Stimulated activated CD4-positive, alpha-beta T cell treated with anti-CD3 and anti-CD28 coated beads, Interleukin-4, amount 100 ng/mL, for 4 hours (primary cell): ENCODE data around the gene CFHR3.
"Not testable (repeated sequence)": the region's sequence is repeated elsewhere in the genome, so short reads cannot be mapped to it uniquely, and the experiment has no call there.

Experiments
- DNase-seq, 2 experiments: peaks; one replicate each; pipeline ENCODE4 v3.0.0-alpha.2; 2020

The CFHR3 gene

DNA sequence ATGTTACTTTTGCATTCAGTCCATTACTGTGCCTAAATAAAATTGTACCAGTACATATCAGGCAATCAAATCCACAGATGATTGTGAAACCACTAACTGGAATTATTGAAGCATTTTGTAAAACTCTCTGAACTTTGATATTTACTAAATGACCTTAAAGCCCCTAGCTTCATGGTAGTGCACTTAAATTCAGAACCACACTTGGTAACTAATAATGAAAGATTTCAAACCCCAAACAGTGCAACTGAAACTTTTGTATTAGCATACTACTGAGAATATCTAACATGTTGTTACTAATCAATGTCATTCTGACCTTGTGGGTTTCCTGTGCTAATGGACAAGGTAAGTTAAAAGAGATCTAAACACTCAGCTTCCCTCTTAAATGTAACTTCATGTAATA is at the start of gene CFHR3:
Gene CFHR3 (plus strand): TSS at position 238 of the 400 bp plus-strand sequence. CDS start 47 bp downstream, at position 285.
- DNase-seq = no peak

DNA sequence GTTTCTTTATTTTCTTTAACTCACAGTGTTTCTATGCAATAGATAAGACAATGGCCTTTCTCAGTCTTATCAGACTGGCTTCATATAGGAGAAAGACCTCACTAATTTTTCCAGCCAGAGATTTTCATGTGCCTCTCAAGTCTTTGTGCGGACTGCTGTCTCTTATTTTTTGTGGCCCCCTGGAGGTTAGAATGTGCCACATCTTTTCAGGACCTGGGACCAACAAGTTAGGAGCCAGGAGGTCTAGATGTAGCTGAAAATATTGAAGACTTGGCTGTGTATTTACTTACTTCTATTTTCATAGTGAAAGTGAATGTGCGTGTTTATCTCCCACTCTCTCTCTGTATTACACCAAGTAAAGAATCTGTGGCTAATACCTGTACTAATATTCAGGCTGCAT is 42.1 kb upstream of the CFHR3 start:
- DNase-seq = no peak

DNA sequence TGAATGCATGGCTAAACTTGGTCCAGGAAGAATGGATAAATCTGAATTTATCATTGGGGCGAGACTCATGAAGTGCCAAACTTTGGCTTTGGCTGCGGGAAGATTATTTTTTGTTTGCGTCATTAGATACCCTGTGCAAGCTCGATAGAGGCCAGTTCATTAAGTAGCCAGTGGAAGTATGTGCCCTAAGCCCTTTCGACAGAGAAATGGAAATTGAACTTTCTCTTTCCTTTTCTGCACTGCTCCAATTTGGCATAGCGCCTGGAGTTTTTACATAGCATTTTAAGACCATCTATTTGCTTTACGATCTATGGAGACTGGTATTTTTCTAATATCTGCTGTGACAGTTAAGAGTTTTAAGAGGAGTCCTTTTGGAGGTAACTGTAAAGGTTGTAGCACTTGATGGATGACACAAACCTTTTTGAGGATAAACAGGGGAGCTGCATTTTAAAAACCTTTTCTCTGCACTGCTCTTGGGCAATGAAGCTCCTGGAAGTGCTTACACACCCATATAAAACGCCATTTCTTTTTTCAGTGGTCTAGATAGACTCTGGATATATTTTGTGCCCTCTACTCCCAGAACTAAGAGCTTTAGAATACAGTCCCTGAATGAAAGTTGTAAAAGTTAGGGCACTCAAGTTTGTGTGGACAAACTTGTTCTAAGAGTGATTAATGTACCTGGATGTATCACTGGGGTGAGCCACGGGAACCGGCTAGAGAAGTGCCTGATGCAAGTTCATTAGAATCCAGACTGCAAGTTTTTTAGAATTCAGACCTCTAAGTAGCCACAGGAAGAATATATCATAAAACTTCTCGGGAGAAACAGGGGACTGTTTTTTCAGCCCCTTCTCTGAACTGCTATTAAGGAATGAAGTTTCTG is 41.3 kb upstream of the CFHR3 start:
- DNase-seq = no peak

DNA sequence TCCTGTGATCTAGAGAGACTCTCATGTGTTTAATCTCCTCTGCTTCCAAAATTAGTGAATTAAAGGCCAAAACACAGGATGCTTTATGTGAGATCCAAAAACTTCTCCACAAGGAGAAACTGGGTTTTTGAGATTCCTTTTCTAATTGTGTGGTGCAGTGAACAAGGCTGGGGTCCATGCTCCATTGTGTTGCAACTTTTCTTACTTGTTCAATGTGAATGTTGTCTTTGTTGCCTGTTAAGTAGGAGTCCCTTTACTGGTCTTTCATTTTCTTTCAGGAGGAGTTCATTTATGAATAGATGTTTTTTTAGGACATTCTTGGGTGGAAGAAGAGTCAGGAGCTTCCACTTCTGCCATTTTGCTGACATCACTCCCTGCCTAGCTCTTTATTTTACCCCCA is 40.6 kb upstream of the CFHR3 start:
- no peak for DNase-seq

DNA sequence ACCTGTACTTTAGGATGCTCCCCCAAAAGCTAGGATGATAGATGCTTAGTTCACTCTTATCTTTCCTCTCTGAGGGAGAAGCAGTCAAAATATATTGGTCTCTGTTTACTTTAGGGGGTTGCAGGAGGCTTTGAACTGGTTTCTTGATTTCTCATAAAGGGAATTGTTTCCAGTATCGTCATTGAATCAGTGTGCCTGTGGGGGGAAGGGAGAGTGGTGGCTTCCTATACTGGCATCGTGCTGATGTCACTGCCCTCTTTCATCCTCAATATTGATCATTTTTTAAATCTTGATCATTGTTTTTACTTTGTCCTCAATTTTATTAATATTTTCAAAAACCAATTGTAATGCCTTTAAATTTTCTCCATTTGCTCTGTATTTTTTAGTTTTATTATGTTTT is 40.2 kb upstream of the CFHR3 start:
- no peak for DNase-seq

DNA sequence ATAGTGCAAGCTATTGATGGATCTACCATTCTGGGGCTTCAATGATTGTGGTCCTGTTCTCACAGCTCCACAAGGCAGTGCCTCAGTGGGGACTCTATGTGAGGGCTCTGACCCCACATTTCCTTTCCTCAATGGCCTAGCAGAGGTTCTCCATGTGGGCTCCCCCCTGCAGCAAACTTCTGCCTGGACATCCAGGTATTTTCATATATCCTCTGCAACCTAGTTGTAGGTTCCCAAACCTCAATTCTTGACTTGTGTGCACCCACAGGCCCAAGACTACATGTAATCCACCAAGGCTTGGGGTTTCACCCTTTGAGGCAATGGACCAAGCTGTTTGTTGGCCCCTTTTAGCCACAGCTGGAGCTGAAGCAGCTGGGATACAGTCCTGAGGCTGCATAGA is 35.9 kb upstream of the CFHR3 start:
- no peak for DNase-seq

DNA sequence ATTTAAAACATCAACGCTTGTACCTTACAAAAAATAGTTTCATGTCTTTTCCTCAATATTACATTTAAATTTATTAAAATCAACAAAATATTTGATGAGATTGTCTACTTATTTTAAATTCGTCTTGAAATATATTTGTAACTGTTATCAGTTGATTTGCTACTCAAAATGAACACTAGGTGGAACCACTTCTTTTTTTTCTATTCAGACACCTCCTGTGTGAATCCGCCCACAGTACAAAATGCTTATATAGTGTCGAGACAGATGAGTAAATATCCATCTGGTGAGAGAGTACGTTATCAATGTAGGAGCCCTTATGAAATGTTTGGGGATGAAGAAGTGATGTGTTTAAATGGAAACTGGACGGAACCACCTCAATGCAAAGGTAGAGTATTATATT is 31.4 kb upstream of the CFHR3 start:
- DNase-seq = not testable (repeated sequence)

DNA sequence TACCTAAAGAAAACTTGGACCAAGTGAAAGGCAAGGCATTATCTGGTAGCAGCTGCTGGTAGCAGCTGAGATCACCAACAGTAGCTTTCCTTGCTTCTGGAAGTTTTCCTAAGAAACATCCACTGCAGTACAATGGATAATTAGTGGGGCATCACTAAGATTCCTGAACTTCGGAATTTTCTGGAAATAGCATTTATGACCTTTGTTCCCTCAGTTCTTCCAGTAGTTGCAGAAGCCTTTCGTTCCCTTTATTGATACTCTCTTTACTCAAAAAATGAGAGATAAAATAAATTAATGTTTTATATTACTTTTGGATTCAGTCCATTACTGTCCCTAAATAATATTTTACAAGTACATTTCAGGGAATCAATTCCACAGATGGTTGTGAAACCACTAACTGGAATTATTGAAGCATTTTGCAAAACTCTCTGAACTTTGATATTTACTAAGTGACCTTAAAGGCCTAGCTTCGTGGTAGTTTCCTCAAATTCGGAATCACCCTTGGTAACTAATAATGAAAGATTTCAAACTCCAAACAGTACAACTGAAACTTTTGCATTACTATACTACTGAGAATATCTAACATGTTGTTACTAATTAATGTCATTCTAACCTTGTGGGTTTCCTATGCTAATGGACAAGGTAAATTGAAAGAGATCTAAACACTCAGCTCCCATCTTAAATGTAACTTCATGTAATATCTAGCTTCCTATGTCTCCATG is 9.5 kb upstream of the CFHR3 start:
- not testable (repeated sequence) for DNase-seq

DNA sequence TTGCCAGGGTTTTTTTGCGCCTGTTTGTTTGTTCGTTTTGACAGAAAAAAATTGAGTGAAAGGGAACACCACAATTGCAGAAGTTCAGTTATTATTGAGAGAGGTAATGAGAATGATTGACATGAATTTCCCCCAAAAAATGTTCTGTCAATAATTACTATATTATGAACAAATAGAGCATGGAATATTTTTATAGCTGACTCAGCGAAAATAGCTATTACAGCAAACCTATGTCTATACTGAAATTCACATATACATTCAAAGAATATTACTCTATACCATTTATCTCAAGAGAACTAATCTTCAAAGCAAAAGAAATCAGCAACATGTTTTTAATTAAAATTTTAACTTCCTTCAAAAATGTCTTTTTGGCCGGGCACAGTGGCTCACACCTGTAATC is 4.8 kb upstream of the CFHR3 start:
- not testable (repeated sequence) for DNase-seq

DNA sequence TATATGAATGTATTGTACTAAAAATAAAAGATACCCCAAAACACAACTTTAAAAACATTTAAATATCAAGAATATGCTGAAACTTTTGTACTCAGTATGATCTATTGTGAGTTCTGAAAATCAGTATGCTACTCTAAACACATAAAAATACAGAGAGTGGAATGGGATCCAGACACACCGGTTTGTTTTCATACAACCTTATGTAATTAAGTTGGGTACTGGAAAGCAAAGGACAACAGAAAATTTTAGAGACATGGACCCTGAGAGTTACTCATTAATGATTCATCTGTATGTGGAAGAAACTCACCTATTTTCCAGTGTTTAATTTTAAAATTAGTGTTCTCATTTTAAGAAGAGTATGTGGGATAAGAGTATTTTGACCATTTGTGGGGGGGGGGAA is 927 bp upstream of the CFHR3 start:
- no peak for DNase-seq

DNA sequence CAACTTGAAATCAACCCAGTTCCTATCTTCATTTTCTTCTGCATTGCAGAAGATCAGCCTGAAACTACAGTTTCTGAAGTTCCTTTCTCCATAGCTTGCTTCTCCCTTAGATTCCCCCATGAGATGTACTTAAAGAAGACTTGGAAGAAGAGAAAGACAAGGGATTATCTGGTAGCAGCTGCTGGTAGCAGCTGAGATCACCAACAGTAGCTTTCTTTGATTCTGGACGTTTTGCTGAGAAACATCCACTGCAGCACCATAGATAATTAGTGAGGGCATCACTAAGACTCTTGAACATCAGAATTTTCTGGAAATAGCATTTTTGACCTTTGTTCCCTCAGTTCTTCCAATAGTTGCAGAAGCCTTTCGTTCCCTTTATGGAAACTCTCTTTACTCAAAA is 465 bp upstream of the CFHR3 start:
- no peak for DNase-seq

DNA sequence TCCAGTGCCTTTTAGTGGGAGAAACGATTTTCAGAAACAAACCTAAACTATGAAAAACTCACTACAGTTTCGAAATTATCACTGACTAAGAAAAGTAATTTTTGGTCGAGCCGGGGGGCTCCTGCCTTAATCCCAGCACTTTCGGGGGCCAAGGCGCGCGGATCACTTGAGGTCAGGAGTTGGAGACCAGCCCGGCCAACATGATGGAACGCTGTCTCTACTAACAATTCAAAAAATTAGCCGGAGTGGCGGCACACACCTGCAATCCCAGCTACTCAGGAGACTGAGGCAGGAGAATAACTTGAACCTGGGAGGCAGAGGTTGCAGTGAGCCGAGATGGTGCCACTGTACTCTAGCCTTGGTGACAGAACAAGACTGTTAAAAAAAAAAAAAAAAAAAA is 3.0 kb downstream of the CFHR3 start:
- DNase-seq = no peak

DNA sequence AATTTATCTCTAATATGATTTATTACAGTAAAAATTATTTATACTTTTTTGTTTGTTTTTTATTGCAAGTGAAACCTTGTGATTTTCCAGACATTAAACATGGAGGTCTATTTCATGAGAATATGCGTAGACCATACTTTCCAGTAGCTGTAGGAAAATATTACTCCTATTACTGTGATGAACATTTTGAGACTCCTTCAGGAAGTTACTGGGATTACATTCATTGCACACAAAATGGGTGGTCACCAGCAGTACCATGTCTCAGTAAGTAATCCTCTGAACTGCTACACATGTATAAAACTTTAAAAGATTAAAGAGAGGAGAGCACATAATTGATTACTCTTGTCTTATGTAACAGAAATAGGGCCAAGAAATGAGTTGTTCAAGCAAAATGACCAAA is 4.5 kb downstream of the CFHR3 start:
- DNase-seq = no peak

DNA sequence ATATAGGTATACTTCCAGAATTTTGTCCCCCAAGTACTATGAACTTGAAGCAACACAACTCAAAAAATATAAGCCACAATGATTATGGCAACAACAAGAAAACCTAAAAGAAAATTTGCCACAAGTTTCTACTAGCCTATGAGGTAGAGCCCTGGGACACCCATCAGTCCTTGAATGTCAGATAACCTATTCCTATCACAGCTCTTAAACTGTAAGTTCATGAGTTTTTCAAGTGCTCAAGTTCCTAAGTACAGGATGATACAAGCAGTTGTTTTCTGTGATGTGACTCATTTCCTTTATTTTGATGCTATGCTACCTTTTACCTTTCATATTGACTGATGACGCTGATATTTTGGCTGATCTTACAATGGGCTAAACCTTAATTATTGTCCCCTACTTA is 16.6 kb downstream of the CFHR3 start:
- not testable (repeated sequence) for DNase-seq

DNA sequence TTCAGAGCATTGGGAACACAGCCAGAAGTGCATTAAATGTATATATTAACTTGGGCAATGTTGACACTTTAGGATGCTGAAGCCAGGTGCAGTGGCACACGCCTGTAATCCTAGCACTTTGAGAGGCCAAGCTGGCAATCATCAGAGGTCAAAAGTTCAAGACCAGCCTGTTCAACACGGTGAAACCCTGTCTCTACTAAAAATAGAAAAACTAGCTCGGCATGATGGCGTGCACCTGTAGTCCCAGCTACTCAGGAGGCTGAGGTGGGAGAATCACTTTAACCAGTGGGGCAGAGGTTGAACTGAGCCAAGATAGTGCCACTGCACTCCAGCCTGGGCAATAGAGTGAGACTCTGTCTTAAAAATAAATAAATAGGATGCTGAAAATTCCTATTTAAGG is 19.5 kb downstream of the CFHR3 start:
- DNase-seq = not testable (repeated sequence)

DNA sequence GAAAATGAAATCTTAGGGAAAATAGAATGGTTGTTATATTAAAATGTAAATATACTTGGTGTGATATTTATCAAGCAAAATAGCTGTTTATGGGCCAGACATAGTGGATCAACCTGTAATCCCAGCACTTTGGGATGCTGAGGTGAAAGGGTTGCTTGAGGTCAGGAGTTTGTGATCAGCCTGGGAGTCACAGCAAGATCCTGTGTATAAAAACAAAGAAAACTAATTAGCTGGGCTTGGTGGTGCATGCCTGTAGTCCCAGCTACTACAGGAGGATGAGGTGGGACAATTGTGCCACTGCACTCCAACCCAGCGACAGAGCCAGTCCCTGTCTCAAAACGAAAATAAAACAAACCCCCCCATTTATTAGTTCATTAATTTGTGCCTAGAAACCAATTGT is 23.3 kb downstream of the CFHR3 start:
- DNase-seq = no peak

DNA sequence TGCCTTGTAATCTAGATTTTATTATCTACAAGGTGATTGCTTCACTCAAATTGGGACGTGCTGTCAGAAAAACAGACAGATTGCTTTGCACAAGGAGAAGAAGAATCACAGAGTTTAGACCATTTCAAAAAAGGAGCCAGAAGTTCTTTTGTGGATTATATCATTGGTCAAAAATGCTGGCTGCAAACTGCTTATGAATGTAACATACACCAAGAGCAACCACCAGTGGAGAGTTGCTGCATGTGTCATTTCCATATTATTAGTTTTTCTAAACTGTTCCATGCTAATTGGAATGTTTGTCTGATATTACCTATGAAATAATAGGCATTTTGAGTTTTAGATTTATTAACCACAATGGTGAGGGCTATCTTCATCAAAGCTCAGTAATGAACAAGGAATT is 27.3 kb downstream of the CFHR3 start:
- DNase-seq = not testable (repeated sequence)

DNA sequence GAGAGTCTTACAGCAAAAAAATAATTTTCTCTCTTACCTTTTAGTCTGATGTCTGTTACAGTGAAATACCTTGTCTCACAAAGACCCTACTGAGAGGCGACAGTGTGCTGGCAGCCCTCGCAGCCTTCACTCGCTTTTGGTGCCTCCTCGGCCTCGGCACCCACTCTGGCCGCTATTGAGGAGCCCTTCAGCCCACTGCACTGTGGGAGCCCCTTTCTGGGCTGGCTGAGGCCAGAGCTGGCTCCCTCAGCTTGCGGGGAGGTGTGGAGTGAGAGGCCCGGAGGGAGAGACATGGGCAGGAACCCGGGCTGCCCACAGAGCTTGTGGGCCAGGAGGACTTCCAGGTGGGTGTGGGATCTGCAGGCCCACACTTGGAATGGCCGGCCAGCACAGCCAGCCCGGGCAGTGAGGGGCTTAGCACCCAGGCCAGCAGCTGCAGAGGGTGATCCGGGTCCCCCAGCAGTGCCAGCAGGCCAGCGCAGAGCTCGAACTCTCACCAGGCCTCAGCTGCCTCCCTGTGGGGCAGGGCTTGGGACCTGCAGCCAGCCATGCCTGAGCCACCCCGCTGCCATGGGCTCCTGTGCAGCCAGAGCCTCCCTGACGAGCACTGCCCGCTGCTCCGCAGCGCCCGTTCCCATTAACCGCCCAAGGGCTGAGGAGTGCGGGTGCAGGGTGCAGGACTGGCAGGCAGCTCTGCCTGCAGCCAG is 34.0 kb downstream of the CFHR3 start:
- DNase-seq = no peak

DNA sequence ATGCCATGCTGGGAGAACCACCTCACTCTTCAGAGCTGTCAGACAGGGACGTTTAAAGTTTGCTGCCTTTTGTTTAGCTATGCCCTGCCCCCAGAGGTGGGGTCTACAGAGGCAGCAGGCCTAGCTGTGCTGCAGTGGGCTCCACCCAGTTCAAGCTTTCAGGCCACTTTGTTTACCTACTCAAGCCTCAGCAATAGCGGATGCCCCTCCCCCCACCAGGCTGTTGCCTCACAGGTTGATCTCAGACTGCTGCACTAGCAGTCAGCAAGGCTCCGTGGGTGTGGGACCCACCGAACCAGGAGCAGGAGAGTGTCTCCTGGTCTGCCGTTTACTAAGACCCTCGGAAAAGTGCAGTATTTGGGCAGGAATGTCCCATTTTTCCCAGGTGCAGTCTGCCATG is 42.8 kb downstream of the CFHR3 start:
- DNase-seq = not testable (repeated sequence)

DNA sequence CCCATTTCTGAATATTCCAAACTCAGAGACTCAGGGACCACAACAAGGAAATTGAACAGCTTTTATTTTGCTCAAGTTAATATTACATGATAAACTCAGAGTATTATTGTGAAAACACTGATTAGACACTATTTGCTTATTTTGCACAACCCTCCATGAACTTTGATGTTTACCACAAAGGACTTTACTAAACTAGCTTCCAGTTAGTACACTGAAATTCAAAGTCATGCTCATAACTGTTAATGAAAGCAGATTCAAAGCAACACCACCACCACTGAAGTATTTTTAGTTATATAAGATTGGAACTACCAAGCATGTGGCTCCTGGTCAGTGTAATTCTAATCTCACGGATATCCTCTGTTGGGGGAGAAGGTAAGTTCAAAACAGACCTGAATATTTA is 44.9 kb downstream of the CFHR3 start, which contains the start of gene CFHR1:
Gene CFHR1 (plus strand): TSS at position 201 of the 400 bp plus-strand sequence. CDS start 114 bp downstream, at position 315.
- not testable (repeated sequence) for DNase-seq

DNA sequence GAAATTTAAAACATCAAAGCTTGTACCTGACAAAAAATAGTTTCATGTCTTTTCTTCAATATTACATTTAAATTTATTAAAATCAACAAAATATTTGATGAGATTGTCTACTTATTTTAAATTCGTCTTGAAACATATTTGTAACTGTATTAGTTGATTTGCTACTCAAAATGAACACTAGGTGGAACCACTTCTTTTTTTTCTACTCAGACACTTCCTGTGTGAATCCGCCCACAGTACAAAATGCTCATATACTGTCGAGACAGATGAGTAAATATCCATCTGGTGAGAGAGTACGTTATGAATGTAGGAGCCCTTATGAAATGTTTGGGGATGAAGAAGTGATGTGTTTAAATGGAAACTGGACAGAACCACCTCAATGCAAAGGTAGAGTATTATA is 53.2 kb downstream of the CFHR3 start:
- not testable (repeated sequence) for DNase-seq
